ENCODE measurements around the gene CELA2B. TPM values are rescaled to one million over a fixed set of nuclear protein-coding genes. Genes with fewer than 3 reads are reported as not detected.

The CELA2B gene
- total and polyA plus RNA-seq, 7 donors = 0.36 TPM; not detected in 6

- H3K27ac ChIP-seq = no peak overlapping the region
- intact Hi-C loops (cut with DNase I) = no loop called here
- DNase-seq = no peak
- H3K4me1 ChIP-seq = no peaks in the 10 kb centered on the region
- TF ChIP-seq, protein P1, sequence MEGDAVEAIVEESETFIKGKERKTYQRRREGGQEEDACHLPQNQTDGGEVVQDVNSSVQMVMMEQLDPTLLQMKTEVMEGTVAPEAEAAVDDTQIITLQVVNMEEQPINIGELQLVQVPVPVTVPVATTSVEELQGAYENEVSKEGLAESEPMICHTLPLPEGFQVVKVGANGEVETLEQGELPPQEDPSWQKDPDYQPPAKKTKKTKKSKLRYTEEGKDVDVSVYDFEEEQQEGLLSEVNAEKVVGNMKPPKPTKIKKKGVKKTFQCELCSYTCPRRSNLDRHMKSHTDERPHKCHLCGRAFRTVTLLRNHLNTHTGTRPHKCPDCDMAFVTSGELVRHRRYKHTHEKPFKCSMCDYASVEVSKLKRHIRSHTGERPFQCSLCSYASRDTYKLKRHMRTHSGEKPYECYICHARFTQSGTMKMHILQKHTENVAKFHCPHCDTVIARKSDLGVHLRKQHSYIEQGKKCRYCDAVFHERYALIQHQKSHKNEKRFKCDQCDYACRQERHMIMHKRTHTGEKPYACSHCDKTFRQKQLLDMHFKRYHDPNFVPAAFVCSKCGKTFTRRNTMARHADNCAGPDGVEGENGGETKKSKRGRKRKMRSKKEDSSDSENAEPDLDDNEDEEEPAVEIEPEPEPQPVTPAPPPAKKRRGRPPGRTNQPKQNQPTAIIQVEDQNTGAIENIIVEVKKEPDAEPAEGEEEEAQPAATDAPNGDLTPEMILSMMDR (IDR thresholded peaks at IDR 0.05) = no peak
- no peaks in the 10 kb centered on the region for H3K9me3 ChIP-seq
- no peaks in the 10 kb centered on the region for H3K36me3 ChIP-seq (ENCODE audit: insufficient read depth in 1 of 2, low read depth in 1 of 2)
- WGBS, 3 donors = 69 to 73% (median 70%) methylated on average over 3 of the region's 3 CpGs
- H3K27me3 ChIP-seq (ENCODE audit: insufficient read depth in 3 of 3, low read length in 2 of 3) = peaks cover 0 to 3% (median 3%) of the 10 kb centered on the region in 3 donors
- no peak overlapping the region for H3K4me3 ChIP-seq
- no peak for ATAC-seq
Measured at GRCh38 chr1:15449567-15449966, 26.3 kb upstream of the CELA2B start.

GRCh38 chr1:15451014-15451722, 24.7 kb upstream of the CELA2B start:
- Histone ChIP-seq H3K27me3 (ENCODE audit: insufficient read depth in 3 of 3, low read length in 2 of 3) (peaks cover 0 to 3% (median under 1%) of the 10 kb centered on the region in 3 donors), H3K4me1 (no peaks in the 10 kb centered on the region), H3K4me3 (no peak overlapping the region), H3K27ac (no peak overlapping the region), H3K9me3 (no peaks in the 10 kb centered on the region), H3K36me3 (ENCODE audit: insufficient read depth in 1 of 2, low read depth in 1 of 2) (no peaks in the 10 kb centered on the region)
- intact Hi-C loops (cut with DNase I) = no loop called here
- 91 to 92% (median 92%) methylated on average over 6 of the region's 6 CpGs for WGBS, 3 donors
- ATAC-seq (no peak), DNase-seq (no peak)
- TF ChIP-seq, protein P1 (IDR thresholded peaks at IDR 0.05) = no peak

DNA sequence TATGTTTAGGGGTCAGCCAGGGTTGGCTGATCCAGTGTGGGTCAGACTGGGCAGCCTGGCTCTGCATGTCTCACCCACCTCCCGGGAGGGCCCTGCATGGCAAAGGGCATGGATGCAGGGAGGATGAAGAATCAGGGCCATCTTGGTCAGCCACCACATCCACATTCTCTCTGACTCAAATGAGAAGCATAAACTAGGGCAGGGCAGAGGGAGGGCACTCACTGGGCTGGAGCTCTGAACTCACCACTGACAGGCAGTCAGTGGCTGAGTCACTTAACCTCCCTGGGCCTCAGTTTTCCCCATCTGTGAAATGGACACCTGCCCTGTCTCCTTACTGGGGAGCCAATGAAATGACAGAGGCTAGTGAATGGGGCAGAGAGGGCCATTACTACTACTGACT, 23.7 kb upstream of the CELA2B start:
- no peak overlapping the region for H3K4me3 ChIP-seq
- intact Hi-C loops (cut with DNase I) = no loop called here
- no peaks in the 10 kb centered on the region for H3K36me3 ChIP-seq (ENCODE audit: insufficient read depth in 1 of 2, low read depth in 1 of 2)
- ATAC-seq (no peak), DNase-seq (no peak)
- H3K27ac ChIP-seq = no peak overlapping the region
- H3K9me3 ChIP-seq = no peaks in the 10 kb centered on the region
- no peaks in the 10 kb centered on the region for H3K4me1 ChIP-seq
- 76 to 93% (median 87%) methylated on average over 1 of the region's 1 CpG for WGBS, 3 donors
- peaks cover 0 to 3% (median 0%) of the 10 kb centered on the region in 3 donors for H3K27me3 ChIP-seq (ENCODE audit: insufficient read depth in 3 of 3, low read length in 2 of 3)
- TF ChIP-seq, protein P1 (IDR thresholded peaks at IDR 0.05) = no peak

- intact Hi-C loops (cut with DNase I) = no loop called here
- Histone ChIP-seq H3K4me1 (no peaks in the 10 kb centered on the region), H3K9me3 (no peaks in the 10 kb centered on the region), H3K4me3 (no peak overlapping the region), H3K36me3 (ENCODE audit: insufficient read depth in 1 of 2, low read depth in 1 of 2) (no peaks in the 10 kb centered on the region), H3K27me3 (ENCODE audit: insufficient read depth in 3 of 3, low read length in 2 of 3) (peaks cover 0 to 2% (median 0%) of the 10 kb centered on the region in 3 donors), H3K27ac (no peak overlapping the region)
- no peak for DNase-seq
- ATAC-seq = no peak
- WGBS, 3 donors = 86 to 87% (median 86%) methylated on average over 10 of the region's 10 CpGs
- TF ChIP-seq, protein P1 (IDR thresholded peaks at IDR 0.05) = no peak
Measured at GRCh38 chr1:15452866-15453571, 22.9 kb upstream of the CELA2B start.
